SHP77 (cell line): ENCODE measurements around the gene HOXD9.

Source experiments
- DNase-seq, 2 experiments: peaks; one replicate each; lab custom pipeline; 2025; lab: John Stamatoyannopoulos, UW

Gene HOXD9

GRCh38 chr2:176137906-176138305 is 15.4 kb downstream of the HOXD9 start:
- DNase-seq, result no peak

GRCh38 chr2:176138526-176138922 is 16.0 kb downstream of the HOXD9 start:
- DNase-seq, result no peak

GRCh38 chr2:176138923-176139660 is 16.6 kb downstream of the HOXD9 start:
- DNase-seq, result no peak

- DNase-seq, result no peak
These were observed 17.4 kb downstream of the HOXD9 start for GRCh38 chr2:176139661-176140512.

- peak; percentile 43 to 57 for DNase-seq
These were observed 18.2 kb downstream of the HOXD9 start for GRCh38 chr2:176140513-176141317.

- no peak for DNase-seq
These were observed 19.8 kb downstream of the HOXD9 start for GRCh38 chr2:176142281-176142680.

- no peak for DNase-seq
These were observed 22.8 kb downstream of the HOXD9 start for GRCh38 chr2:176145085-176145969.

GRCh38 chr2:176146101-176146500 is 23.6 kb downstream of the HOXD9 start:
- no peak for DNase-seq

GRCh38 chr2:176146645-176147044 is 24.1 kb downstream of the HOXD9 start:
- no peak for DNase-seq

GRCh38 chr2:176147210-176147799 is 24.8 kb downstream of the HOXD9 start:
- DNase-seq, result no peak

- no peak for DNase-seq
These were observed 25.4 kb downstream of the HOXD9 start for GRCh38 chr2:176147800-176148496.

GRCh38 chr2:176148751-176149421 is 26.4 kb downstream of the HOXD9 start:
- DNase-seq, result no peak

- no peak for DNase-seq
These were observed 27.0 kb downstream of the HOXD9 start for GRCh38 chr2:176149481-176149938.

- DNase-seq, result no peak
These were observed 27.5 kb downstream of the HOXD9 start for GRCh38 chr2:176149939-176150583.

GRCh38 chr2:176150584-176151441 is 28.3 kb downstream of the HOXD9 start:
- no peak for DNase-seq

- DNase-seq, result no peak
These were observed 29.1 kb downstream of the HOXD9 start, which contains the start of gene HOXD4 for GRCh38 chr2:176151442-176152287. TSS of gene HOXD4 (plus strand) at chr2:176151550. CDS start at chr2:176151634, 84 bp downstream.
